ENCODE results near the gene CCDC170. TPM values are rescaled to one million over a fixed set of nuclear protein-coding genes. Genes with fewer than 3 reads are reported as not detected.

The CCDC170 gene
- total RNA-seq, 1 experiment from 2014 or later: not detected

GRCh38 chr6:151566557-151566956 is 72.7 kb downstream of the CCDC170 start:
- Histone ChIP-seq H3F3A (ENCODE audit: low read length, unreplicated experiment) (no peaks in the 10 kb centered on the region), H3K36me3 (ENCODE audit: low read depth, low read length) (no peaks in the 10 kb centered on the region), H3K27ac (ENCODE audit: low read length) (no peak overlapping the region), H3K9me3 (ENCODE audit: low read length) (no peaks in the 10 kb centered on the region), H2AFZ (ENCODE audit: low read length) (no peak overlapping the region), H4K20me1 (ENCODE audit: low read length) (no peaks in the 10 kb centered on the region), H3K79me2 (ENCODE audit: low read length) (no peaks in the 10 kb centered on the region), H3K27me3 (ENCODE audit: low read length) (no peaks in the 10 kb centered on the region), H3K9ac (ENCODE audit: low read length) (no peak overlapping the region), H3K4me1 (ENCODE audit: insufficient read depth, low read length) (no peaks in the 10 kb centered on the region), H3K4me2 (ENCODE audit: low read length) (no peak overlapping the region), H3K4me3 (ENCODE audit: low read length) (no peak overlapping the region), H3K9me2 (replicated peaks; ENCODE audit: low read length) (no peaks in the 10 kb centered on the region)
- DNase-seq: no peak
- ChIA-PET CTCF (no interaction called here), POLR2A (ENCODE audit: unreplicated experiment) (no interaction called here)
- ATAC-seq: no peak
- intact Hi-C loops (cut with micrococcal nuclease): no loop called here
- BruUV-seq (replicated peaks): no TSS peak
- TF ChIP-seq EZH2phosphoT487 (IDR thresholded peaks at IDR 0.05; ENCODE audit: borderline replicate concordance, low read length) (no peak), EZH2 (IDR thresholded peaks at IDR 0.05; ENCODE audit: low read length, unreplicated experiment) (no peak), CTCF (conservative IDR thresholded peaks at IDR 0.05; ENCODE audit: low read depth, low read length) (no peak)

- no peaks in the 10 kb centered on the region for H3K36me3 ChIP-seq (ENCODE audit: low read depth, low read length)
- CTCF ChIA-PET: no interaction called here
- ATAC-seq: peak; percentile 42; the same call in 1 of the 2 replicates
- H4K20me1 ChIP-seq (ENCODE audit: low read length): no peaks in the 10 kb centered on the region
- intact Hi-C loops (cut with micrococcal nuclease): no loop called here
- peaks cover 18% of the 10 kb centered on the region for H3K27me3 ChIP-seq (ENCODE audit: low read length)
- H3K9me2 ChIP-seq (replicated peaks; ENCODE audit: low read length): no peaks in the 10 kb centered on the region
- H3K4me3 ChIP-seq (ENCODE audit: low read length): peak overlapping the region; percentile 35; the same call in 1 of the 2 replicates
- no peaks in the 10 kb centered on the region for H3K9me3 ChIP-seq (ENCODE audit: low read length)
- peak overlapping the region; percentile 67; the same call in 1 of the 2 replicates for H2AFZ ChIP-seq (ENCODE audit: low read length)
- H3K9ac ChIP-seq (ENCODE audit: low read length): no peak overlapping the region
- DNase-seq: peak; percentile 20
- H3K27ac ChIP-seq (ENCODE audit: low read length): no peak overlapping the region
- H3K4me1 ChIP-seq (ENCODE audit: insufficient read depth, low read length): no peaks in the 10 kb centered on the region
- H3K79me2 ChIP-seq (ENCODE audit: low read length): no peaks in the 10 kb centered on the region
- H3F3A ChIP-seq (ENCODE audit: low read length, unreplicated experiment): no peaks in the 10 kb centered on the region
- no peak for TF ChIP-seq CTCF (conservative IDR thresholded peaks at IDR 0.05; ENCODE audit: low read depth, low read length)
- TF ChIP-seq EZH2phosphoT487 (IDR thresholded peaks at IDR 0.05; ENCODE audit: borderline replicate concordance, low read length): no peak
- TF ChIP-seq EZH2 (IDR thresholded peaks at IDR 0.05; ENCODE audit: low read length, unreplicated experiment): no peak
- POLR2A ChIA-PET (ENCODE audit: unreplicated experiment): interaction anchor here (0.6 kb wide), 1 partner anchor 319 kb away, joined by 6 read pairs; no protein-coding TSS in a partner anchor
- BruUV-seq (replicated peaks): no TSS peak
- H3K4me2 ChIP-seq (ENCODE audit: low read length): peak overlapping the region; percentile 66
Observed at GRCh38 chr6:151576633-151577032, 82.8 kb downstream of the CCDC170 start.

- no peaks in the 10 kb centered on the region for H3K4me1 ChIP-seq (ENCODE audit: insufficient read depth, low read length)
- no peaks in the 10 kb centered on the region for H3K9me3 ChIP-seq (ENCODE audit: low read length)
- no peak for ATAC-seq
- 0 out of 2 replicates have a peak overlapping the region, but pooled peaks have one; percentile 67 for H2AFZ ChIP-seq (ENCODE audit: low read length)
- POLR2A ChIA-PET (ENCODE audit: unreplicated experiment): interaction anchor here (0.6 kb wide), 1 partner anchor 319 kb away, joined by 6 read pairs; no protein-coding TSS in a partner anchor
- no TSS peak for BruUV-seq (replicated peaks)
- H4K20me1 ChIP-seq (ENCODE audit: low read length): no peaks in the 10 kb centered on the region
- H3K4me2 ChIP-seq (ENCODE audit: low read length): peak overlapping the region; percentile 66
- H3K27me3 ChIP-seq (ENCODE audit: low read length): peaks cover 18% of the 10 kb centered on the region
- H3K36me3 ChIP-seq (ENCODE audit: low read depth, low read length): no peaks in the 10 kb centered on the region
- DNase-seq: no peak
- no peak overlapping the region for H3K4me3 ChIP-seq (ENCODE audit: low read length)
- H3F3A ChIP-seq (ENCODE audit: low read length, unreplicated experiment): no peaks in the 10 kb centered on the region
- intact Hi-C loops (cut with micrococcal nuclease): no loop called here
- no peak overlapping the region for H3K9ac ChIP-seq (ENCODE audit: low read length)
- H3K9me2 ChIP-seq (replicated peaks; ENCODE audit: low read length): no peaks in the 10 kb centered on the region
- H3K79me2 ChIP-seq (ENCODE audit: low read length): no peaks in the 10 kb centered on the region
- H3K27ac ChIP-seq (ENCODE audit: low read length): no peak overlapping the region
- CTCF ChIA-PET: no interaction called here
- no peak for TF ChIP-seq CTCF (conservative IDR thresholded peaks at IDR 0.05; ENCODE audit: low read depth, low read length)
- no peak for TF ChIP-seq EZH2 (IDR thresholded peaks at IDR 0.05; ENCODE audit: low read length, unreplicated experiment)
- no peak for TF ChIP-seq EZH2phosphoT487 (IDR thresholded peaks at IDR 0.05; ENCODE audit: borderline replicate concordance, low read length)
Observed at GRCh38 chr6:151577257-151577656, 83.4 kb downstream of the CCDC170 start.
